Activated T-helper 1 cell treated with anti-CD3 and anti-CD28 coated beads, Interleukin-2, amount 50 U/mL, for 16 hours (primary cell): ENCODE data around the gene LGI4.
A peak's percentile ranks its signal among the peaks of the same experiment; 100 is the strongest.
"Not testable (repeated sequence)": the region's sequence is repeated elsewhere in the genome, so short reads cannot be mapped to it uniquely, and the experiment has no call there.

Experiments used
- DNase-seq, 2 donors: peaks; one replicate each; pipeline ENCODE4 v3.0.0-alpha.2; 2020; ENCODE audit warnings: low read depth in 1 of 2, low spot score in 1 of 2

Gene LGI4

GRCh38 chr19:35161434-35161743, 26.5 kb upstream of the LGI4 start:
- no peak for DNase-seq

DNA sequence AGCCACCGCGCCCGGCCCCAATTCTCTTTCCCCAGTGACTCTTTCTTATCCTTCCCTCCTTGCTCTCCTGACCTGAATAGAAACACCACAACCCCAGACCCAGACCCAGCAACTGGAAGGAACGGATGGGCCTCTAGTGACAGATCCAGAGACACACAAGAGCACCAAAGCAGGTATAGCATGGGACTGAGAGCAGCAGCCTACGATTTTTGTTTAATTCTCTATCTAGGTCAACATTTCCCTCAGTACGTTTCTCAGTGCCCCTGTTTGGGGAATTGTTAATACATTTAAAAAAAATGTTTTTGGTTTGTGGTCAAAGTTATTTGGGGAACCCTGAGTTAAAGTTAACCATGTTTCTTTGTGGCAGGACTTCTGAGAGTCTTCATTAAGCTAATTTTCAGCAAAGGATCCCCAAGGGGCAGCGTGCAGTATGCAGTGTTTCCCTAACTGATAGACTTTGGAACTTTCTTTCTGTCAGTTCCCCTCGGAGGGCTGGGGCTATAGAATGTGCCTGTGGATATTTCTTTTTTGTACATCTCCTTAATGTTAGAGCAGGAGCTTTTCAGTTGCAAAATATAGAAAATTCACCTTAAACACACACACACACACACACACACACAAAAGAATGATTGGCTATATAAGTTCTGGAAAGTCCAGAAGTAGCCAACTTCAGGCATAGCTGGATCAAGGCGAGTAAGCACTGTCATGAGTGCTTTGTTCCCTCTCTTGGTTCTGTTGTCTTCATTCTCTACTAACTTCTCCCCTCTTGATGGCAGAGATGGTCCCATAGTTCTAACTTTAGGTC, 26.0 kb upstream of the LGI4 start:
- no peak for DNase-seq

DNA sequence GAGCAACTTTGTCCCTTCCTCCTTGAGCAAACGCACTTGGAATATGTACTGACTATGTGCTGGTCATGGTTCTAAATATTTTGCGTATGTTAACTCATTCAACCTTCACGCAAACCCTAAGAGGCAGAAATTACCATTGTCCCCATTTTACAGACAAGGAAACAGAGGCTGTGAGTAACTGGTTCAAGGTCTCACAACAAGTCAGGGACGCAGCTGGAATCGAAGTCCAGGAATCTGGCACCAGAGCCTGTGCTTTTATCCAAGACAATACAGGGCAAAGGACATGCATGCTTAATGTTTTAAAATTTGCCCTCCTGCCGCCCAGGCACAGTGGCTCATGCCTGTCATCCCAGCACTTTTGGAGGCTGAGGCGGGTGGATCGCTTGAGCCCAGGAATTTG, 24.7 kb upstream of the LGI4 start:
- DNase-seq = no peak

DNA sequence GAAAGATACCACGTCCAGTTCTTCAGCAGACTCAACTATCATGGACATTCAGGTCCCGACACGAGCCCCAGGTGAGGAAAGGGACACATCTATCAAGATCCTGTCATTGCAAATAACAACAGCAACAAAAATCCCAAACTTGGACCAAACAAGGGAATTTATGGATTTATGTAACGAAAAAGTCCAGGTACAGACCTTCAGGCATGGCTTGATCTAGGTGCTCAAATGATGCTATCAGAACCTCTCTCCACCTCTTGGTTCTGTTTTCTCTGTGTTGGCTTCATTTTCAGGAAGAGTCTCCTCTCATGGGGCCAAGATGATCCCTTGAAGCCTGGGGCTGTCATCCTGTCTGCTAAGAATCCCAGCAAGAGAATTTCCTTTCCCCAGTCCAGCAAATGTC, 22.6 kb upstream of the LGI4 start:
- DNase-seq = no peak

DNA sequence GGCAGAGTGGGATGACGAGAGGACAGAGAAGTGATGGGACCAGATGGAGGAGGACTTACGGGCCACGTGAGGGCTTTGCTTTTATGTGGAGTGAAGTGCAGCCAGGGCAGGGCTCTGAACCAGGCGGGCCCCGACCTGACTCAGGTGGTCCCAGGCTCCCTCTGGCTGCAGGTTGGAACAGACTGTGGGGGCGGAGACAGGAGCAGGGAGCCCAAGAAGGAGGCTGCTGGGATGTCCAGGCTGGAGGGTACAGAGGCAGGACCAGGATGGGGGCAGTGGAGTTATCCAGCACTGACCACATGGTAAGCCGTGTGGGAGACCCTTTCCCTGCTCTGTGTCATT, 21.8 kb upstream of the LGI4 start:
- no peak for DNase-seq

GRCh38 chr19:35155981-35156672, 21.3 kb upstream of the LGI4 start:
- no peak for DNase-seq

DNA sequence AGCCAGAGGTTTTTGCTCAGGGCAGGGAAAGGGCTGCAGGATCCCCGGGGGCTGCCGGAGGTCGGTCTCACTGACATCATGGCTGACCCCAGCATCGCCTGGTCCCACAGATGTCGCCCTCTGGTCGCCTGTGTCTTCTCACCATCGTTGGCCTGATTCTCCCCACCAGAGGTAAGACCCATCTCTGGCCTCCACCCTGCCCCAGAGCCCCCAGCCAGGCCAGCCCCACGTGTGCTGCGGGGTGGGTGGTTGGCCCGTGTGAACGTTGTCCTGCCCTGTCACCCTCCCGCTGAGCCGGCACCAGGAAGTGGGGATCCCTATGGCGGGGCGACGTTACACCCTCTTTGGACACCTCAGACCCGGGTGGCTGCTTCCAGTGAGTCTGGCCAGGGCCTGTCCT, 20.6 kb upstream of the LGI4 start:
- no peak for DNase-seq

GRCh38 chr19:35154525-35155406, 19.9 kb upstream of the LGI4 start, which contains the start of gene FXYD5:
Gene FXYD5, plus strand, starts transcription at chr19:35154735. Its CDS starts 816 bp downstream, at chr19:35155551.
- DNase-seq = peak; percentile 50 to 68

- DNase-seq = peak; percentile 55 to 65
Measured at GRCh38 chr19:35153701-35154524, 19.1 kb upstream of the LGI4 start.

DNA sequence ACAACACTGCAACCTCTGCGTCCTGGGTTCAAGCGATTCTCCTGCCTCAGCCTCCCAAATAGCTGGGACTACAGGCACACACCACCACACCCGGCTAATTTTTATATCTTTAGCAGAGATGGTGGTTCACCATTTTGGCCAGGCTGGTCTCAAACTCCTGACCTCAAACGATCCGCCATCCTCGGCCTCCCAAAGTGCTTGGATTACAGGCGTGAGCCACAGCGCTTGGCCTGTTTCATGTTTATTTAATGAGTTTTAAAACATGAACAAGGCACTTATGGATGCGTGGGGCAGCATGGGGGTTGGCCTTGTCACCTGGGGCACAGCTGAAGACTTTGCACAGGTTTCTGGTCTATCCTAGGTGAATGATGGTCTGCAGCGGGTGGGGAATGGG, 18.3 kb upstream of the LGI4 start:
- not testable (repeated sequence) for DNase-seq

- DNase-seq = no peak
Measured at GRCh38 chr19:35151273-35152065, 16.6 kb upstream of the LGI4 start.

GRCh38 chr19:35150445-35150844, 15.6 kb upstream of the LGI4 start:
- DNase-seq = no peak

DNA sequence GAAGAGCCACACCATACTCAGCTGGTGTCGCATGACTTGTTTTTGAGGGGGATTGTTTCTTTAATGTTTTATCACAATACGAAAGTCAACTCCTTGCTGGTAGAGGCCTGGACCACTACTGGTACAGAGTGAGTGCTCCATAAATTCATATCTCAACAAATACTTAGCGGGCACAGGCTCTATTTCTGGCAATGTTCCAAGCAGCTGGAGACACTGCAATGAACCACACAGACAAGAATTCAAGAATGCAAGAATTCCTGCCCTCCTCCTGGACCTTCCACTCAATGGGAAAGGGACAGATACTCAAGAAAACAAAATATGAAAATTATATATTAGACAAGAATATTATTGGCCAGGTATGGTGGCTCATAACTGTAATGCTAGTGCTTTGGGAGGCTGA, 14.6 kb upstream of the LGI4 start:
- no peak for DNase-seq

GRCh38 chr19:35146746-35147459, 12.0 kb upstream of the LGI4 start:
- DNase-seq = no peak

DNA sequence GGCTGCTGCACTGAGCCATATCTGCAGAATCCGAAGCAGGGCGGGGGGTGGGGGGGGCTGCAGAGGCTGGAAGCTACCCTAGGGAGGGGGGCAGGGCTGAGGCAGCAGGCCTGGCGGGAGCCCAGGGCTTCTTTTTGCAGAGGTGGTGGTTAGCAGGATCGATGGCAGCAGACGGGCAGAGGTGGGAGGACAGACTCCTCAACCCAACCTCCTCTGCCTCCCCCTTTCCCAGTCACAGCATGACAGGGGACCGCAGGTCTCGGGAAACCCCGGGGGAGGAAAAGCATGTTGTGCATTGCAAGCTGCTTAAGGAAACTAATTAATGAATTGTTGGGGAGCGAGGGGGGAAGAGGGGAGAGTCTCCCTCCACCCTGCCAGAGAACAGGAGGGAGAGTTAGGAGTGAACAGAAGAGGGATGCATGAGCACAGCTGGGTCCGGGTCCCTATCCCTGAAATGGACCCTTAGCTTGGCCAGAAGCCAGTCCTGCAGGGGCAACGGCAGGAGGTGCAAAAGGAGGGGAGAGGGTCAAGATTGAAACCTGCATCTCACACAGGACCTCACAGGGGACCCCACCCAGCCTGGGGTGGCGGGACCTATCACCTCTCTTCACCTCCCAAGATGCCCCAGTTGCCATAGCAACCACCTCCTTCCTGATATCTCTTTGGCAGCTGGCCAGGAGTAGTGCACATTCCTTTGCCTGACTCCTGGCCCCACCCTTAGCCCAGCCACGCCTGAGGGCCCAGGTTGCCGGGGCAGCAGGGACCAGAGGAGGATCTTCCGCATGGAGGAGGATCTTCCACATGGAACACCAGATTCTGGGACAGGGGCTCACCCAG, 10.0 kb upstream of the LGI4 start:
- DNase-seq = no peak

DNA sequence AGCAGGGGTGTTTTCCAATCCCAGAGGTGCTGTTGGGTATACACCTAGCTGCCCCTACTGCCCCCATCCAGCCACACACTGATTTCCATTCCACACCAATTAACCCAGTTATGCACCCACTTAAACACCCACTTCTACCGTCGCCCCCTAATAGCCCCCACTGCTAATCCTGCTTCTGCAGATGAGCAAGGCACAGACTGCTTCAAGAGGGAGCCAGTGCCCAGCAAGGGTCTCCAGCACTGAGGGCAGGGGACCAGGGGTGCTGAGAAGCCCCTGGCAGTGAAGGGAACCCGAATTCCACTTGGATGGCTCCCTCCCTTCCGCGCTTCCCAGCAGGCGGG, 9.4 kb upstream of the LGI4 start:
- DNase-seq = no peak

DNA sequence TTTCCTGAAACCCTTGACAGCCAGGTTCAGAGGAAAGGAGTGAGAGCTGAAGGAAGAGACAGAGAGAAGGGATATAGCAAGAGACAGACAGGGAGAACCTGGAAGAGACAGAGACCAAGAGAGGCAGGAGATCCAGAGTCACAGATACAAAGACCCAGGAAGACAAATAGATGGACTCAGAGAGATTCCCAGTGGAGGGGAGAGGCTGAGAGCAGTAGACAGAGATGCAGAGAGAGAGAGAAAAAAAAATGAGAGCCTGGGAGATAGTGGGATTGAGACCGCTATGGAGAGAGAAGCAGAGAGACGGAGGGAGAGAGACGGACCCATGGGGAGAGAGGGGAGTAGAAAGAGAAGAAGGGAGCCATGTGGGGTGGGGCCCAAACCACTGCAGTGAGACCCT, 9.0 kb upstream of the LGI4 start:
- no peak for DNase-seq

- DNase-seq = no peak
Measured at GRCh38 chr19:35143231-35143715, 8.4 kb upstream of the LGI4 start, which contains the start of gene FXYD7. Gene FXYD7, plus strand, starts transcription at chr19:35143255. Its CDS starts 79 bp downstream, at chr19:35143334.
